ENCODE measurements around the gene ZDHHC23.

DNA sequence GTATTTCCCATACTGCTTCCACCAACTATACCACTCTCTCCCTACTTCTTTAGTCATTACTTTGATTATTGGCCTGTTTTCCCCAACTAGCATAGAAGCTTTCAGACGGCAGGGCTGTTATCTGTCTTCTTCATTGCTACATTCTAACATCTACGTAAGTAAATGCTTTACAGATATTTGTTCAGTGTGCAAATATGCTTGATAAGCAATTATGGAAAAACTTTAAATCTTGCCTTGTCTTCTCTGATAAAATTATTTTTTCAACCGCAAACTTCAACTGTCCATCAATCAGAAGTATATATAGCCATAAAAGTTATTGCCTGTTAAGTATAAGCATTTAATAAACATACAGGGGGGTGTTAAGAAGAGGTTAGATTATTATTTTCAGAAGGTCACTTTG lies 35.7 kb downstream of the ZDHHC23 start:
- TF ChIP-seq, protein P1, sequence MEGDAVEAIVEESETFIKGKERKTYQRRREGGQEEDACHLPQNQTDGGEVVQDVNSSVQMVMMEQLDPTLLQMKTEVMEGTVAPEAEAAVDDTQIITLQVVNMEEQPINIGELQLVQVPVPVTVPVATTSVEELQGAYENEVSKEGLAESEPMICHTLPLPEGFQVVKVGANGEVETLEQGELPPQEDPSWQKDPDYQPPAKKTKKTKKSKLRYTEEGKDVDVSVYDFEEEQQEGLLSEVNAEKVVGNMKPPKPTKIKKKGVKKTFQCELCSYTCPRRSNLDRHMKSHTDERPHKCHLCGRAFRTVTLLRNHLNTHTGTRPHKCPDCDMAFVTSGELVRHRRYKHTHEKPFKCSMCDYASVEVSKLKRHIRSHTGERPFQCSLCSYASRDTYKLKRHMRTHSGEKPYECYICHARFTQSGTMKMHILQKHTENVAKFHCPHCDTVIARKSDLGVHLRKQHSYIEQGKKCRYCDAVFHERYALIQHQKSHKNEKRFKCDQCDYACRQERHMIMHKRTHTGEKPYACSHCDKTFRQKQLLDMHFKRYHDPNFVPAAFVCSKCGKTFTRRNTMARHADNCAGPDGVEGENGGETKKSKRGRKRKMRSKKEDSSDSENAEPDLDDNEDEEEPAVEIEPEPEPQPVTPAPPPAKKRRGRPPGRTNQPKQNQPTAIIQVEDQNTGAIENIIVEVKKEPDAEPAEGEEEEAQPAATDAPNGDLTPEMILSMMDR (IDR thresholded peaks at IDR 0.05) = no peak
- no peak for TF ChIP-seq POLR2A (IDR thresholded peaks at IDR 0.05)
